AG04449 (cell line): Measurements from ENCODE around the gene C12orf50.

Experiments
- CTCF ChIA-PET: fragments of 350-600 bp; formaldehyde crosslinking; extraction: SDS; loops from one replicate; lab custom pipeline; 2021; ENCODE audit warnings: antibody characterized with exemption; lab: Yijun Ruan, JAX
- POLR2A ChIA-PET: fragments of 400-600, 350-600 bp; formaldehyde crosslinking; extraction: SDS; loops from one replicate; lab custom pipeline; 2020; ENCODE audit warnings: antibody characterized with exemption, inconsistent platforms; lab: Yijun Ruan, JAX
- DNase-seq: peaks from one replicate; pipeline ENCODE4 v3.0.0-alpha.2; 2010; ENCODE audit warnings: low read depth, low spot score
- H3K4me3 ChIP-seq: 2 replicates; pipeline ENCODE4 v1.5.1; 2011; ENCODE audit warnings: low read depth, mild to moderate bottlenecking, control low read depth, low read length
- CTCF ChIP-seq: IDR thresholded peaks from one replicate; pipeline ENCODE4 v1.5.1; 2011; ENCODE audit warnings: mild to moderate bottlenecking, moderate library complexity, low read length, control low read depth, inconsistent platforms; ENCODE audit not compliant: insufficient read depth; ENCODE audit errors: missing control alignments

Gene C12orf50

GRCh38 chr12:87952223-87952622 lies 77.0 kb downstream of the C12orf50 start:
- no peak for TF ChIP-seq CTCF
- no peak overlapping the region for H3K4me3 ChIP-seq
- POLR2A ChIA-PET, result no interaction called here
- CTCF ChIA-PET, result interaction anchor here (0.8 to 3.1 kb wide), 22 partner anchors 8 to 1036 kb away, joined by 3 to 22 read pairs (median 6); no protein-coding TSS in a partner anchor
- DNase-seq, result no peak

- TF ChIP-seq CTCF, result no peak
- DNase-seq, result no peak
- CTCF ChIA-PET, result interaction anchor here (1.4 to 2.3 kb wide), 3 partner anchors 9 to 77 kb away, joined by 3 to 18 read pairs (median 5); no protein-coding TSS in a partner anchor
- H3K4me3 ChIP-seq, result no peak overlapping the region
- POLR2A ChIA-PET, result no interaction called here
These were observed 85.4 kb downstream of the C12orf50 start for GRCh38 chr12:87943762-87944161.

- TF ChIP-seq CTCF, result no peak
- CTCF ChIA-PET, result interaction anchor here (2.3 kb wide), 1 partner anchor 10 kb away, joined by 18 read pairs; no protein-coding TSS in a partner anchor
- no peak overlapping the region for H3K4me3 ChIP-seq
- POLR2A ChIA-PET, result no interaction called here
- no peak for DNase-seq
These were observed 86.2 kb downstream of the C12orf50 start for GRCh38 chr12:87943023-87943422.

GRCh38 chr12:87939182-87939581 lies 90.0 kb downstream of the C12orf50 start:
- CTCF ChIA-PET, result no interaction called here
- no peak overlapping the region for H3K4me3 ChIP-seq
- TF ChIP-seq CTCF, result no peak
- no peak for DNase-seq
- POLR2A ChIA-PET, result no interaction called here

GRCh38 chr12:87935216-87935615 lies 94.0 kb downstream of the C12orf50 start:
- TF ChIP-seq CTCF, result no peak
- H3K4me3 ChIP-seq, result no peak overlapping the region
- DNase-seq, result no peak
- ChIA-PET CTCF (no interaction called here), POLR2A (no interaction called here)

- CTCF ChIA-PET, result interaction anchor here (1.1 kb wide), 1 partner anchor 19 kb away, joined by 3 read pairs; no protein-coding TSS in a partner anchor
- TF ChIP-seq CTCF, result no peak
- POLR2A ChIA-PET, result no interaction called here
- no peak for DNase-seq
- no peak overlapping the region for H3K4me3 ChIP-seq
These were observed 95.2 kb downstream of the C12orf50 start for GRCh38 chr12:87933991-87934390.
